C4-2B (cell line): ENCODE data around the gene DEFB132.

Source experiments
- ZFX ChIP-seq: fragments of 450-650 bp; IDR thresholded peaks from 2 replicates; pipeline ENCODE4 v1.6.1; 2017
- TF ChIP-seq, protein P1 (sequence below): fragments of 450-650 bp; conservative IDR thresholded peaks from 2 replicates; pipeline ENCODE4 v1.5.1; 2017; ENCODE audit warnings: mild to moderate bottlenecking

DNA sequence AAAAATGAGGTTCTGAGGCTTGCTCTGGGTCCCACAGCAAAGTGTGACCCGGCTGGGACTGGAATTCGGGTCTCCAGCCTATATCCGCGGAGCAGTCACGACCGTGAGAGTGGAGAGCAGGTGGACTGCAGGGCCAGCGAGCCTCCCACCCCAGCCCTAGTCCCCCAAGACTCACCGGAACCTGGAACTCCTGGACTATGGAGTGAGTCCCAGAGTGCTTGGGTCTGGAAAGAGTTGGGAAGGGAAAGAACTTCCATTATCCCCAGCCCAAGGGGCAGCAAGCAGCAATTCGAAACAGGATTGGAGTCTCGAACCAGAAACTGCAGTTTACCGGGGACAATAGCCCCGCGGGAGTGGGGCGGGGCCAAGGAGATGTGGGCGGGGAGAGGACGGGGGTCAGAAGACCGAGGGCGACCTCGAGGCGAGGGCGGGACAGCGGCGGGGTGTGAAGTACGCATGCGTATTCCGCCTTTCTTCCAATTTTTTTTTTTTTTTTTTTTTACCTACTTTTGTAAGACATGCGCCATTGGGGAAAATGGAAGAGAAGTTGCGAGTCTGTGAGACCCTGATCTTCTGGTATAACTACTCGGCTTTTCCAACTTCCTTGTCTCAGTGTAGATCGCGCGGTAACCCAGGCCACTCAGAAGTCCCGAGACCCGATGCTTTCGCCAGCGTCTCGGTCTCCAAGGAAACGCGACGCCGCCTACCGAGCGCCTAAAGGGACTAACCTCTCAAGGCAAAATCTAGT lies 32.7 kb downstream of the DEFB132 start, which contains the start of gene C20orf96:
- TF ChIP-seq, protein P1, sequence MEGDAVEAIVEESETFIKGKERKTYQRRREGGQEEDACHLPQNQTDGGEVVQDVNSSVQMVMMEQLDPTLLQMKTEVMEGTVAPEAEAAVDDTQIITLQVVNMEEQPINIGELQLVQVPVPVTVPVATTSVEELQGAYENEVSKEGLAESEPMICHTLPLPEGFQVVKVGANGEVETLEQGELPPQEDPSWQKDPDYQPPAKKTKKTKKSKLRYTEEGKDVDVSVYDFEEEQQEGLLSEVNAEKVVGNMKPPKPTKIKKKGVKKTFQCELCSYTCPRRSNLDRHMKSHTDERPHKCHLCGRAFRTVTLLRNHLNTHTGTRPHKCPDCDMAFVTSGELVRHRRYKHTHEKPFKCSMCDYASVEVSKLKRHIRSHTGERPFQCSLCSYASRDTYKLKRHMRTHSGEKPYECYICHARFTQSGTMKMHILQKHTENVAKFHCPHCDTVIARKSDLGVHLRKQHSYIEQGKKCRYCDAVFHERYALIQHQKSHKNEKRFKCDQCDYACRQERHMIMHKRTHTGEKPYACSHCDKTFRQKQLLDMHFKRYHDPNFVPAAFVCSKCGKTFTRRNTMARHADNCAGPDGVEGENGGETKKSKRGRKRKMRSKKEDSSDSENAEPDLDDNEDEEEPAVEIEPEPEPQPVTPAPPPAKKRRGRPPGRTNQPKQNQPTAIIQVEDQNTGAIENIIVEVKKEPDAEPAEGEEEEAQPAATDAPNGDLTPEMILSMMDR: peak; percentile 20; the same call in 1 of the 2 replicates
- no peak for TF ChIP-seq ZFX
